NK-92 treated with Interleukin-12 subunit alpha and Interleukin-12 subunit beta, amount 100 ng/mL, for 24 hours (cell line): ENCODE data around the gene DMP1.
"Not testable (repeated sequence)": the region's sequence is repeated elsewhere in the genome, so short reads cannot be mapped to it uniquely, and the experiment has no call there.

Source experiments
- DNase-seq: peaks from one replicate; lab custom pipeline; 2025; lab: John Stamatoyannopoulos, UW

DMP1 gene

DNA sequence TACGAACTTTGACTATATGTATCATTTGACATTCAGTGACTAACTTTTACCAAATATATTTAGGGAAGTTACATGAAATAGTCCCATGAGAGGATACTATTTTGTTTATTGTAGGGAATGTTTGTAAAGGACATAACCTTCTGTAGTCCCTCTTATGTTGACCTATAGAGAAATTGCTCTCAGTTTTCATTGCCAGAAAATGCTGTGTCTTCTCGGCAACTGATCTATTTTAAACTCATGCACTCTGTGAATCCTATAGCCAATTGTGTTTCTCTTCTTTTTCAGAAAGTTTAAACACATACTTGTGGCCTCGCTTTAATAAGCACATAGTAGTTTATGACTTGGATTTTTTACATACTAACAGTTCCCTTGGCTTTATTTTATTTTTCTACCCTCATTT lies 38.2 kb downstream of the DMP1 start:
- DNase-seq: no peak

DNA sequence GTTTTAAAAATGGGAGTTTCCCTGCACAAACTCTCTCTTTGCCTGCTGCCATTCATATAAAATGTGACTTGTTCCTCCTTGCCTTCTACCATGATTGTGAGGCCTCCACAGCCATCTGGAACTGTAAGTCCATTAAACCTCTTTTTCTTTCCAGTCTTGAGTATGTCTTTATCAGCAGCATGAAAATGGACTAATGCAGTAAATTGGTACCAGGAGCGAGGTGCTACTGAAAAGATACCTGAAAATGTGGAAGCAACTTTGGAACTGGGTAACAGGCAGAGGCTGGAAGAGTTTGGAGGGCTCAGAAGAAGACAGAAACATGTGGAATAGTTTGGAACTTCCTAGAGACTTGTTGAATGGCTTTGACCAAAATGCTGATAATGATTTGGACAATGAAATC lies 40.9 kb downstream of the DMP1 start:
- DNase-seq: not testable (repeated sequence)

DNA sequence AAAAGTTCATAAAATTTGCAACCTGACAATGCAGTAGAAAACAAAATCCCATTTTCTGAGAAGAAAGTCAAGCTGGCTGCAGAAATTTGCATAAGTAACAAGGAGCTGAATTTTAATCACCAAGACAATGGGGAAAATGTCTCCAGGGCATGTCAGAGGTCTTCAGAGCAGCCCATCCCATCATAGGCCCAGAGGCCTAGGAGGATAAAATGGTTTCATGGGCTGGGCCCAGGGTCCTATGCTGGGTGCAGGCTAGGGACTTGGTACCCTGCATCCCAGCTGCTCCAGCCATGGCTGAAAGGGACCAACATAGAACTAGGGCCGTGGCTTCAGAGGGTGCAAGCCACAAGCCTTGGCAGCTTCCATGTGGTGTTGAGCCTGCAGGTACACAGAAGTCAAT lies 42.0 kb downstream of the DMP1 start:
- not testable (repeated sequence) for DNase-seq

DNA sequence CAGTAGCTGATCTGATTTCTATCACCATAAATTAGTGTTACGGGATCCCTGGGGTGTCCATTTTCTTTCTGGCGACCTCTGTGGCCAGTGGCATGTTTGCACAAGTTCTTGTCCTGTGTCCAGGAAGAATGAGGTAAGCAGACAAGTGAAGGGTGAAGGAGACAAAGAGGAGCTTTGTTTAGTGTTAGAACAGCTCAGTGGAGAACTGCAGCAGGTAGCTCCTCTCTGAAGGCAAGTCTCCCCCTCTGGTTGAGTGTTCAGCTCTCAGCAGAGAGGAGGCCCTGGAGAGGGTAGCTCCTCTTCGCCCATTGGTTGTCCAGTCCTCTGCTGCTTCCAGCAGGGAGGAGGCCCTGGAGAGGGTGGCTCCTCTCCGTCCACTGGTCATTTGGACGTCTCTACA lies 47.2 kb downstream of the DMP1 start:
- no peak for DNase-seq

DNA sequence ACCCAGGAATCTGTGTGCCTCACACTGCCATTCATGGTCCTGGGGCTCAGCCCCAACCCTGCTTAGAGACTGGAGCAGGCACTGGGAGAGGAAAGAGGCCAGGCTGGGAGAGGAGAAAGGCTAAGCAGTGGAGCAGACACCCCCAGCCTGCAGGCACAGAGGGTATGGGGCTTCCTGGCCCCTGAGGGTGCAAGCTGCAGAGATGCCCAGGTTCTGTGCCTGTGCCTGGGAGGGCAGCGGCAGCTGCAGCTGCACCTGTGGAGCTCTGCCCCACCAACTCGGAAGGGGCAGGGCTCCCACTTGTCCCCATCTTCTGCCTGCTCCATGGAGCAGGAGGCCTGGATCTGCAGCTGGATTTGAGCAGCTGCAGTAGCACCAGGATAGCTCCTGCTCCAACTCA lies 47.9 kb downstream of the DMP1 start:
- DNase-seq: no peak

DNA sequence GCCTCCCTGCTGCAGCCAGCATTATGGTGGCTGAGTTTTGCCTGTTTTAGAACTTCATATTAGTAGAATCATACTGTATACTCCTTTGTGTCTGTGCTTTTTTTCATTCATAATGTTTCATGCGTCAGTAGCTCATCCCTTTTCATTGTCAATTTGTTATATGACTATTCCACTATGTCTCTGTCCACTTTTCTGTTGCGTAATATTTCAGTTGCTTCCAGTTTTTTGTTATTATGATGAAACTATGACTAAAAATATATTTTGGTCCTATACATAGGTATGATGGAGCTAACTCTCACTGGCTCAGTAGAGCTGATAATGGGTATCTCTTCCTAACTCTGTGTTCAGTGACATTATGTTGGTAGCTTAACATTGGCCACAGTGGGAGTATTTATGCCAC lies 48.3 kb downstream of the DMP1 start:
- DNase-seq: no peak

DNA sequence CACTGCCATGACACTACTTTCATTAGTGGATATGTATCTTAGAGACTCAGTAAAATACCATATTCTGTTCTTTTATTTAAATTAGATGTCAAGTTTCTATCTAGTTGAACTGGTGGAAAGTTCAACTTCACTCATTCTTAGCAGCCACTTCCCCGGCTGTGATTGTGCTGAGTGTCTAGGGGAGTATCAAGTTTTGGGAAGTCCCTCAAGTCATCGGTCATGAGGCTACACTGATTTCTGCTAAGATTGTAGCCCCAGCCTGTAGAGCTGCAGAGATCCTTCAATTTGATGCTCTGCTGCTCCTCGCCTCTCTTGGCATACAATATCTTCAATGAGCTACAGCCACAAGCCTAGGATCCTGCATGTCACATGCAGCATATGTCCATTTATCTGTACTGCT lies 53.9 kb downstream of the DMP1 start:
- no peak for DNase-seq

DNA sequence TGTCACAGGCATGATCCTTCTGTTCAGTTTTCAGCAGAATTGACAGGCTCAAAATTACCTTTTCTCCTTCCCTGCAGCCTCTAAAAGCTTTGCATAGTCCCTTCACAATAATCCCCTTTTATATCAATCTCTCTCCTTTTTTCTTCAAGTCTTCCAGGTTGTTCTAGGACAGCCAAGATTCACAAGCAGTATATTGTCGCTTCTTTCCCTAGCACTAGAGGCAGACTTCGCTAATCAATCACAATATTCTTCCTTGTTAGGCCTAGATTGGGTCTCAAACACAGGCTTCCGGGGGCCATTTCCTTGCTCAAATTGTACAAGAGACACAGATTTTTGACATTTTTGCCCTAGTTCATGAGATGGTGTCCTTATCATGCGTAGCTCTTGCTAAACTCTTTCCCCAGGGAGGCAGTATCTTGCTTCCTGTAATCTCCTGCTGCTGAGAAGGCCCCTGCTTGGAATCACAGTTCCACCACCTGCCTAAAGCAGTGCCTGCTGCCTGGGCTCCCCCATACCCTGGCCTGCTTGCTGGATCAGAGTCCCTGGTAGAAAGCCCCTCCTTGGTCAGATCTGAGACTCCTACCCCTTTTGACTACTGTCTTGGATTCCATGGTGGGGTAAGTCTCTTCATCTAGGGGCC lies 57.3 kb downstream of the DMP1 start:
- DNase-seq: no peak
